Measurements from ENCODE around the gene LIX1L. TPM values are rescaled to one million over a fixed set of nuclear protein-coding genes. Genes with fewer than 3 reads are reported as not detected.

LIX1L gene
- total RNA-seq, 1 donor from 2014 or later, result 24.4 TPM

DNA sequence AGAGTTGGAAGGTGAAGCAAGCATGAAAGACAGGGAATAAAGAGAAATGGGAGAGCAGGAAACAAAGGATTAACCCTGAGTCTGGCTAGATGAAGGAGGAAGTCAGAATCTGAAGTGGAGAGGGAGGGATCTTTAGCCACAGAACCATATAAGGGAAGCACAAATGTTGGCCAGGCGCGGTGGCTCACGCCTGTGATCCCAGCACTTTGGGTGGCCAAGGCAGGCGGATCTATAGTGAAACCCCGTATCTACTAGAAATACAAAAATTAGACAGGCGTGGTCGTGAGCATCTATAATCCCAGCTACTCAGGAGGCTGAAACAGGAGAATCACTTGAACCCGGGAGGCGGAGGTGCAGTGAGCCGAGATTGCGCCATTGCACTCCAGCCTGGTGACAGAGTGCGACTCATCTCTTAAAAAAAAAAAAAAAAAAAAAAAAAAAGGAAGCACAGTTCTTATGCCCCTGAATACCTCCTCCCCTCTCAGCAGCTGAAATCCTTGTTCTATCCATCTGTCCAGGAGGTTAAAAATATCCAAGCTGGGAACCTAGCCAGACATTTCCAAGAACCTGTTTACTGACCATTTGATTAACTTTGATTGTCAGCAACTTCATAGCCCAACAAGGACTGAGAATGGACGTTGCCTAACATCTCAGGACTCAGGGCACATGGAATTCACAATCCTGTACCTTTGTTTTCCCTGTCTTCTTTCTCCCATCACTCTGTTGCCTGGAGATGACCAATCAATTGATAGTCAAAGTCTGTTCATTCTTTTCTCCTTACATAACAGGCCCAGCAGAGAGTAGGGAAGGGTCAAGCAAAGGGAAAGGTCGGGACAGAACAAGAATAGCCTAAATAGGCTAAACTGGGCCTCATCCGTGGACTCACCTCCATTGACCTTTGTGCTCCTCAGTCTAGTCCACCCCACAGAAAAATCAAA is 28.0 kb upstream of the LIX1L start:
- peak; percentile 98 for DNase-seq (ENCODE audit: low read depth)

- DNase-seq (ENCODE audit: low read depth), result no peak
Observed at GRCh38 chr1:145985129-145985501, 27.3 kb upstream of the LIX1L start.

GRCh38 chr1:145983960-145984830 is 26.4 kb upstream of the LIX1L start:
- peak; percentile 47 for DNase-seq (ENCODE audit: low read depth)

- DNase-seq (ENCODE audit: low read depth), result peak; percentile 95
Observed at GRCh38 chr1:145983206-145983675, 25.4 kb upstream of the LIX1L start.

- DNase-seq (ENCODE audit: low read depth), result peak; percentile 49
Observed at GRCh38 chr1:145982010-145982723, 24.4 kb upstream of the LIX1L start.

DNA sequence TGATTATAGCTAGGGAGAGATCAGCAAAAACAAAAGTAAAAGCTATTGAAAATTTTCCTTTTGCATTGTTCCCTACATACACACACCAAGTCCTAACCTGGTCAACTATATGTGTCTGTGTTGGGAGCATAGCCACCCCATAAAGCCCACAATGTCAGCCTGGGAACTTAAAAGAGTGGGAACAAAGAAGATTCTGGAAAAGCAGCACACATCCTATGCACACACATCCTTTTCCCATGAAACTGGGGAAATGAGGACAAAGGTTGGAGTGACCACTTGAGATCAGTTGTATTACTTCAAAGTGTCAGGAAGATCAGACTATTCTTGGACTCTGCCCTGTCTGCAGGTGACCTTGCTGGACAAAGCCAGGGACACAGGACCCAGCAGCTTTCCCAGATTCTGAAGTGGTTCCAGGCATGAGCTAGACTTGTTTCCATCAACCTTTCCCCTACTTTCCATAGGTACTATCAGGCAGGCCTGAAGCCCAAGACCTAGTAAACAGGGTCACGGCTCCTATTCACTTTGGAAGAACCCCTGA is 22.7 kb upstream of the LIX1L start:
- no peak for DNase-seq (ENCODE audit: low read depth)

DNA sequence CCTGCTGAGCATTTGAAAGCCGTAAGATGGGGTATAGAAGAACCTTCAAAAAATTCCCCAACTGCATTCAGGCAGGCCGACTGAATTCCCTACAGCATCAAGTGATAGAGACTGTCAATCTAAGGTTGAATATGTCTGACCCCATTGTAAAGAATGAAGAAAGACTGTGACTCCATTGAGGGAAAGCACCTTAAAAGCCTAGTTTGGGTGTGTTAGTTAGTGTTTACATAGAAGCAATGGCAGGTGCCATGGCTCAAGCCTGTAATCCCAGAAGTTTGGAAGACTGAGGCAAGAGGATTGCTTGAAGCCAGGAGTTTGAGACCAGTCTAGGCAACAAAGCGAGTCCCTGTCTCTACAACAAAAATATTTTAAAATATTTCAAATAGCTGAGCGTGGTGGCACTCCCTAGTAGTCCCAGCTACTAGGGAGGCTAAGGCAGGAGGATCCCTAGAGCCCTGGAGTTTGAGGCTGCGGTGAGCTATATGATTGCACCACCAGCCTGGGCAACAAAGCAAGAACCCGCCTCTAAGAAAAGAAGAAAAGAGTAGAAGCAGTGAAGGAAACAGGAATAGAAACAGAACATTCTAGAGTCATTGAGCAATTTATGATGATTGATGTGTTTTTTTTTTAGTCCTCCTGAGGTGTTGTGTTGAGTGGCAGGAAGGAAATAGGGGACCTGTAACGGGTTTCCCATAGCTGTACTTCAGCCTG is 22.1 kb upstream of the LIX1L start:
- no peak for DNase-seq (ENCODE audit: low read depth)

GRCh38 chr1:145978854-145979745 is 21.3 kb upstream of the LIX1L start:
- peak; percentile 100 for DNase-seq (ENCODE audit: low read depth)

- no peak for DNase-seq (ENCODE audit: low read depth)
Observed at GRCh38 chr1:145978471-145978853, 20.6 kb upstream of the LIX1L start.

GRCh38 chr1:145977486-145978470 is 20.0 kb upstream of the LIX1L start:
- DNase-seq (ENCODE audit: low read depth), result peak; percentile 83

DNA sequence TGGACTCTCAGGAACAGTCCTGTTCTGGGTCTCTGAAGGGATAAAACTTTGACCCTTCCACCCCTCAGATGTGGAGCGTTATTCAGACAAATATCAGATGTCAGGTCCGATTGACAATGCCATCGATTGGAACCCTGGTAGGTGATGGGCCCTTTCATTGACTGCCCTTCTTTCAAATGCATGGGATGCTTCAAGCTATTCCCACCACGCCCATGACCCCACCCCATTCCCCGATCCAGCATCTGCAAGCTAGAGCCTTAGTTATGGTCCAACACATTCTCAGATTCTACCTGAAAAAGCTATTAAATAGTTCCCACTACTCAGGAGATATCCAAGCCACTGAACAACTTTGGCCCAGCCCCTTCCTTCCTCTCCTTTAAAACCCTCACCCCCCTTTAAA is 19.2 kb upstream of the LIX1L start:
- no peak for DNase-seq (ENCODE audit: low read depth)

GRCh38 chr1:145975216-145975615 is 17.4 kb upstream of the LIX1L start:
- peak; percentile 90 for DNase-seq (ENCODE audit: low read depth)

GRCh38 chr1:145974721-145975120 is 16.9 kb upstream of the LIX1L start:
- no peak for DNase-seq (ENCODE audit: low read depth)

DNA sequence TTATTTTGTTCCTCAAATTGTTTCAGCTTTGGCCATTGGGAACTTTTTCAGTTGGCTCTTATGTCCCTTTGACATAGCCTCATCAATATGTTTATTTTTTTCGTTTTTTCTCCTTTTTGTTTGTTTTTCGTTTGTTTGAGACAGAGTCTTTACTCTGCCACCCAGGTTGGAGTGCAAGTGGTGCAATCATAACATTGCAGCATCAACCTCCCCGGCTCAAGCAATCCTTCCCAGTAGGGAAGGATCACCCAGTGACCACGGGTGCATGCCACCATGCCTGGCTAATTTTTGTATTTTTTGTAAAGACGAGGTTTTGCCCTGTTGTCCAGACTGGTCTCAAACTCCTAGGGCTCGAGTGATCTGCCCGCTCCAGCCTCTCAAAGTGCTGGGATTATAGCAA is 14.8 kb upstream of the LIX1L start:
- no peak for DNase-seq (ENCODE audit: low read depth)

GRCh38 chr1:145967288-145967687 is 9.5 kb upstream of the LIX1L start:
- no peak for DNase-seq (ENCODE audit: low read depth)

DNA sequence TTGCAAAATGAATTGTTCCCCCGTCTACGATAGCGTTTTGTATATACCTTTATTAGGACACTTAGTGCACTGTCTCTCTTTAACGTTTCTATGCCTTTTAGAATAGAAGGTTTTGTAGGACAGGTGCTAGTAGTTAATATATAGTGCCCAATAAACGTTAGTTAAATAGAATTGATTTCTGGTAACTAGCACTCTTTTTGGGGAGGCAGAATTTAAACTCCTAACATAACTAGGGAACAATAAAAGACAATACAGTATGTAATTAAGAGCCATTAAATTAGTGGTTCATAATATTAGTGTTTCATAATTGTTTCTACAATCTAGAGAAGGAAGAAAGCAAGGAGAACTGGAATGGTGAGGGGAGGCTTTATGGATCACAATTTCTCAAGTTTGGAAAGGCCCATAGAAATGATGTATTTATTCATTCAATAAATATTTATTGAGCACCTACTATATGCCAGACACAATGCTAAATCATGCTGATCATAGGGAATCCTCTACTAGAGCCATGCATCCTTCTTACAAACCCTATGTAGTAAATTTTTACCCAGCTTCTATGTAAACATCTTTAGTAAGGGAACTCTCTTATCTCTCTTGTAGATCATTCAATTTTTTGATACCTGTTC is 7.4 kb upstream of the LIX1L start:
- DNase-seq (ENCODE audit: low read depth), result no peak

GRCh38 chr1:145964328-145965118 is 6.7 kb upstream of the LIX1L start, which contains the start of the genes ANKRD34A and POLR3GL:
Gene ANKRD34A, minus strand, starts transcription at chr1:145964575. Its CDS starts 2,816 bp downstream, at chr1:145961759.
Gene POLR3GL, plus strand, starts transcription at chr1:145964690. Its CDS starts 10,176 bp downstream, at chr1:145974866.
- DNase-seq (ENCODE audit: low read depth), result peak; percentile 98
